Measurements from ENCODE around the gene PMPCB. TPM values are rescaled to one million over a fixed set of nuclear protein-coding genes. Genes with fewer than 3 reads are reported as not detected.

The PMPCB gene
- polyA plus RNA-seq, 1 donor from 2014 or later, result 130 TPM

GRCh38 chr7:103349805-103350204 is 52.6 kb downstream of the PMPCB start:
- no peaks in the 10 kb centered on the region for H3K27me3 ChIP-seq (ENCODE audit: insufficient read depth, low read depth, low read length)
- H3K9ac ChIP-seq (ENCODE audit: low read length), result no peak overlapping the region
- no peak overlapping the region for H3K4me2 ChIP-seq (ENCODE audit: low read length)
- no peaks in the 10 kb centered on the region for H3F3A ChIP-seq (ENCODE audit: insufficient read depth, low read length, poor library complexity, severe bottlenecking)
- H3K9me3 ChIP-seq (ENCODE audit: low read length), result no peaks in the 10 kb centered on the region
- peak overlapping the region; percentile 89 for H3K4me3 ChIP-seq (ENCODE audit: low read length)
- H3K36me3 ChIP-seq (ENCODE audit: insufficient read depth, low read length), result peaks cover 3% of the 10 kb centered on the region
- H3K27ac ChIP-seq (ENCODE audit: low read length), result no peak overlapping the region
- peaks cover 74% of the 10 kb centered on the region for H3K79me2 ChIP-seq (replicated peaks; ENCODE audit: insufficient read depth, low read length)
- TF ChIP-seq EZH2 (IDR thresholded peaks at IDR 0.05; ENCODE audit: borderline replicate concordance, insufficient read depth, low read length, poor library complexity, severe bottlenecking), result no peak
- no peak for TF ChIP-seq TAF1 (IDR thresholded peaks at IDR 0.05; ENCODE audit: low read depth)
- no peak for TF ChIP-seq REST (IDR thresholded peaks at IDR 0.05; ENCODE audit: borderline replicate concordance)
- TF ChIP-seq EP300 (conservative IDR thresholded peaks at IDR 0.05; ENCODE audit: poor library complexity, severe bottlenecking), result no peak
- no peak for TF ChIP-seq CTCF (IDR thresholded peaks at IDR 0.05; ENCODE audit: poor library complexity, severe bottlenecking)
- TF ChIP-seq POLR2AphosphoS5 (IDR thresholded peaks at IDR 0.05), result no peak
- no peak for TF ChIP-seq RAD21 (conservative IDR thresholded peaks at IDR 0.05)
- no peak for TF ChIP-seq SMC3 (conservative IDR thresholded peaks at IDR 0.05; ENCODE audit: poor library complexity)
- TF ChIP-seq MXI1 (conservative IDR thresholded peaks at IDR 0.05; ENCODE audit: poor library complexity, severe bottlenecking), result no peak
- H3K9me2 ChIP-seq (ENCODE audit: insufficient read depth, low read length), result no peaks in the 10 kb centered on the region
- H2AFZ ChIP-seq (ENCODE audit: low read depth, low read length), result no peak overlapping the region
- H4K20me1 ChIP-seq (ENCODE audit: insufficient read depth), result no peaks in the 10 kb centered on the region

Small RNA genes lying within 50 kb of the gene (small RNA-seq; reads per million reads assigned to genes)
- 0 reads per million in 3 experiments for gene RPS29P16

Other genes with a start within 250 kb of the PMPCB start
- gene FBXL13, start 222.6 kb upstream of the PMPCB start, polyA plus RNA-seq, result 0.57 and 1.7 TPM in 2 replicates
- 26.1 and 28.8 TPM in 2 replicates for gene ARMC10, start 222.3 kb upstream of the PMPCB start, polyA plus RNA-seq
- gene NAPEPLD, start 148.3 kb upstream of the PMPCB start, polyA plus RNA-seq, result 8.4 and 8.8 TPM in 2 replicates
- gene DNAJC2, start 47.3 kb downstream of the PMPCB start, polyA plus RNA-seq, result 26.2 and 29.7 TPM in 2 replicates
- 192 and 206 TPM in 2 replicates for gene PSMC2, start 50.2 kb downstream of the PMPCB start, polyA plus RNA-seq
- not detected in 2 replicates for gene SLC26A5, start 148.8 kb downstream of the PMPCB start, polyA plus RNA-seq